Right cardiac atrium (tissue), 5 donors: Measurements from ENCODE around the gene NXPH4. TPM values are rescaled to one million over a fixed set of nuclear protein-coding genes. Genes with fewer than 3 reads are reported as not detected.
A peak's percentile ranks its signal among the peaks of the same experiment; 100 is the strongest.

Source experiments
- ATAC-seq, 2 donors: fragments of 200-7000 bp; cut with Tn5 transposase; one replicate each; pipeline versions ENCODE4 v1.8.0 to v1.9.1; 2020; ENCODE audit warnings: moderate library complexity in 2 of 2, mild to moderate bottlenecking in 1 of 2
- DNase-seq, 3 donors: peaks; one replicate each; pipeline ENCODE4 v3.0.0-alpha.2; 2020
- H3K27ac ChIP-seq: one replicate; pipeline ENCODE4 v1.5.1; 2013; ENCODE audit warnings: mild to moderate bottlenecking, low read length, control low read depth, moderate library complexity
- H3K27me3 ChIP-seq: one replicate; pipeline ENCODE4 v1.6.1; 2013; ENCODE audit not compliant: control insufficient read depth, insufficient read depth
- H3K4me1 ChIP-seq: one replicate; pipeline ENCODE4 v1.6.1; 2013; ENCODE audit warnings: low read length; ENCODE audit not compliant: control insufficient read depth, insufficient read depth
- H3K4me3 ChIP-seq: one replicate; pipeline ENCODE4 v1.5.1; 2013; ENCODE audit warnings: low read length, control low read depth
- H3K9me3 ChIP-seq: one replicate; pipeline ENCODE4 v1.6.1; 2013; ENCODE audit warnings: low read length; ENCODE audit not compliant: control insufficient read depth
- WGBS: extraction: QIAGEN DNeasy Blood & Tissue Kit; methylation state at CpG from one replicate; pipeline ENCODE4 v1.1.7; 2013; 5-methylcytosine and 5-hydroxymethylcytosine counted together
- intact Hi-C, 4 donors: fragments of 100-400 bp; cut with DNase I; formaldehyde crosslinking; loops; one replicate each; pipeline versions ENCODE4 v1.11.0 to v1.14.0; 2022 to 2023
- polyA plus RNA-seq: library from polyadenylated mRNA; stranded (reverse); fragments of 200-250 nt; gene quantifications from one replicate; pipeline ENCODE4 v1.2.3, GENCODE V29; 2013
- total RNA-seq, 4 donors: library from RNA; stranded (reverse); fragmentation: NEBNext Ultra II Directional; extraction: Animal tissue kit (Norgen Biotek cat#: 25700); gene quantifications; one replicate each; pipeline ENCODE4 v1.2.1, GENCODE V29; 2021
- donor health status: healthy with polysubstance abuse.
- donor health status: DM: no; HTN: yes; CAD: no.
- donor health status: DM: no; HTN: no; CAD: no.
- donor health status: DM: no; HTN: yes; CAD: no; lungs with severe emphysema.
- donor health status: DM: yes; HTN: yes; CAD: no.

NXPH4 gene
- total and polyA plus RNA-seq, 5 donors, result 0.11 to 1.2 (median 0.34) TPM; not detected in 1

DNA sequence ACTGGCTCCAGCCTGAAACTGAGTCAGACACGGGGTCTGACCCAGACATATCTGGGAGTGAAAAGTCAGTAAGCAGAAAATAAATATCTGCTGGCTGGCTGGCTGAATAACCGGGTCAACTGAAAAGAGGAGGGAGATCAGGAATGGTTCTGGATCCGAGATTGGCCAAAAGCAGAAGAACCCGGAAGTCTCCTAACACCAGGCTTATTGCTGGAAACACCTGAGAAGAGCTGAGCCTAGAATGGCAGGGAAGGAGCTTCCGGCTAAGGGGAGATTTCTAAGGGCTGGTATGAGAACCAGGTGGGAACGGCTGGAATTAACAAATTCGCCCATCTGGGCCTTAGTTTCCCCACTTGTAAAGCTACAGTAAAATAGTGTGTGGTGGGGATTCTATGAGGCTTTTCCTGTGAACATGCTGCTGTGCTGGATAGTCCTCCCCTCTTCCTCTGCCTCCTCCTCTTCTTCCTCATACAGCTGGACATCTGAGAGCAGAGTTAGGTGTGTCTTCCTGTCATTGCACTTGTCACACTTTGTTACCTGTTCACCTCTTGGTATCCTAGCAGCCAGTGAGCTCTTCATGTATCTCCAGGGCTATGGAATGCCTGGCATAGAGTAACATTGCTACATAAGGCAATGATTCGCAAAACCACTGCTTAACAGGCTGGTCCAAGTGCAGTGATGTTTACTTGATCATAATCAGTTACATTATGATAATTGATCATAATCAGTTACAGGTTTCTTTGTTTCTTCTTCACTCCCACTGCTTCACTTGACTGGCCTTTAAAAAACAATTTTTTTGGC, 10.9 kb downstream of the NXPH4 start:
- H3K4me3 ChIP-seq, result no peak overlapping the region

DNA sequence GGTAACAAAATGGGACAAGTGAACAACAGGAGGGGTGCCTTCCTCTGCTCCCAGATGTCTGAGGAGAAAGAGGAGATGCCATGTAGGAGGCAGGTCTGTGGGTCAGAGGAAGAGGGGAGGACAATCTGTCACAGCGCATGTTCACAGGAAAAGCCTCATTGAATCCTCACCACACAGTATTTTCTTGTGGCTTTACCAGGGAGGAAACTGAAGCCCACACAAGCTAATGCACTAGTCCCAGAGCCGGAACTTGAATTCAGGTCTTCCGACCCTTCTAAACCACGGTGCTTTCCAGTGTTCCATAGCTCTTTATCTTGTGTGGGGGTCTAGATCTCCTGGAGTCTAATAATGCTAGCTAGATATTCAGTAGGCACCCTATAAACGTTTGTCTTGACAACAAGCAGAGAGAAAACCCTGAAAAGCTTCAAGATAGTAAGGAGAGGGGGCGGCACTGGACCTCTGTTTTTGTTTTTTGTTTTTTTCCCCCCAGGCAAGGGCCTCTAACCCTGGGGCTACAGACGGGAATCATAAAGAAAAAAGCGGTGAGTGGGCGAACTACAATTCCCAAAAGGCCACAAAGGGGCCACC, 12.5 kb downstream of the NXPH4 start:
- Histone ChIP-seq H3K27ac (no peak overlapping the region), H3K4me1 (no peaks in the 10 kb centered on the region), H3K4me3 (peak overlapping the region; percentile 67), H3K27me3 (no peaks in the 10 kb centered on the region), H3K9me3 (no peaks in the 10 kb centered on the region)
- DNase-seq, result peak in 1 of 3 donors; percentile 13
- intact Hi-C loops, result no loop called here
- 10% methylated on average over 9 of the region's 9 CpGs for WGBS
- no peak for ATAC-seq

More for the DNA sequence above, 10.9 kb downstream of the NXPH4 start:
- WGBS, result 50% methylated on average over 8 of the region's 8 CpGs
- Histone ChIP-seq H3K27ac (no peak overlapping the region), H3K9me3 (no peaks in the 10 kb centered on the region), H3K4me1 (no peaks in the 10 kb centered on the region), H3K27me3 (no peaks in the 10 kb centered on the region)
- peak in 1 of 3 donors; percentile 5 for DNase-seq
- ATAC-seq, result no peak
- intact Hi-C loops, result no loop called here

DNA sequence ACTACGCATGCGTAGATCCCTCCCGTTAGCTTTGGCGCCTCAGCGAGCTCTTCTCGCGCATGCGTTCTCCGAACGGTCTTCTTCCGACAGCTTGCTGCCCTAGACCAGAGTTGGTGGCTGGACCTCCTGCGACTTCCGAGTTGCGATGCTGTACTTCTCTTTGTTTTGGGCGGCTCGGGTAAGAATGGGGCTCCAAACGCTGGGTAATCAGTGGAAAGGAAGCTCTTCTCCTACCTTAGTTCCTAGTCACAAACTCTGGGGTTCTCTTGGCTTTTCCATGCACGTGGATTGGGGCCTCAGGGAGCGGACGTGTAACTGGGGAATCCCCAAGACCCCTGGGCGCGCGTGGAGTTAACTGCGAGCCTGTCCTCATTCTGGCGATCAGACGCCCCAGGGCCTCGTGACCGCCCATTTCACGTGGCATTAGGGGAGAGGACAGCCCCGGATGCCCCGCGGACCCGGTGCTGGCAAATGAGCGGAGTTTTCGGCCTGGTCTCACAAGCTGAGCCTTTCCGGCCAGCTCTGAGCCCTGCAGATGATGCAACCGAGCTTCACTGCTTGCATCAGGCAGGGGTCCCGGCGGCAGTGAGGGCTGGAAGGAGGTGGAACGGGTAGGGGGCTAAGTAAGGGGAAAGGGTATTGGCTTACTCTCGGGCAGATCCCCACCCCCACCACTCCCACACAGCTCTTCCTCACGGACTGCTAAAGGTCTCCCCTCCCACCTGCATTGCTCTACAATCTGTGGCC, 13.2 kb downstream of the NXPH4 start, which contains the start of gene SHMT2:
Gene SHMT2 (plus strand): TSS at position 78 of the 747 bp plus-strand sequence. CDS start 68 bp downstream, at position 146.
- H3K9me3 ChIP-seq, result no peaks in the 10 kb centered on the region
- H3K27me3 ChIP-seq, result no peaks in the 10 kb centered on the region
- H3K27ac ChIP-seq, result peak within 1 kb of the TSS; percentile 62
- intact Hi-C loops, result no loop called here
- WGBS, result under 1% methylated on average over 42 of the region's 42 CpGs
- DNase-seq, result peak; percentile 96 to 98 (median 97)
- ATAC-seq, result peak; percentile 70 to 82
- H3K4me3 ChIP-seq, result peak within 1 kb of the TSS; percentile 67
- no peaks in the 10 kb centered on the region for H3K4me1 ChIP-seq

DNA sequence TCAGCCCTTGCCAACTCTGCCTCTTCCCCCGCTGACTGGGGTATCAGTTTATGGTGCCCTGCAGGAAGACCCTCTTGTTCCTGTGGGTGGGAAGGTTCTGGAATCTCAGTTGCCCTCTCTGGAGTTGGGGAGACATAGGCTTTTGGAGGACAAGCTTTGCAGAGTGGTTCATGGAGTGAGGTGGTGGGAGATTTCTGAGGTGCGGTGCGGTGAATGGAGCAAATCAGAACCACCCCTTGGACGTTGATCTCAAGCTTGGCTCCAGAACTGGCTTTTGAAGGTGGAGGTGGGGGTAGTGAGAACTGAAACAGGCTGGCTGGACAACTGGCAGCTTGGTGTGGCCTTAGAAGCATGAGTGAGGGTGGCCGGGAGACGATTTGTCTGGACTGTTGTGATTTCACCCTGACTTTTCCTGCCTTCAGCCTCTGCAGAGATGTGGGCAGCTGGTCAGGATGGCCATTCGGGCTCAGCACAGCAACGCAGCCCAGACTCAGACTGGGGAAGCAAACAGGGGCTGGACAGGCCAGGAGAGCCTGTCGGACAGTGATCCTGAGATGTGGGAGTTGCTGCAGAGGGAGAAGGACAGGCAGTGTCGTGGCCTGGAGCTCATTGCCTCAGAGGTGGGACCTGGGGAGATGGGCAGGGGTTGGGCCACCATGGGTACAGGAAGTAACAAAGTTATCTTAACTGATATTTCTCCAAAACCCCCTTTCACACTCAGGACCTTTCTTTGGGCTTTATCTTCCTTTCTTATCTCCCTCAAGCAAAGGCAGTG, 14.0 kb downstream of the NXPH4 start:
- peak overlapping the region; percentile 67 for H3K4me3 ChIP-seq
- WGBS, result 38% methylated on average over 10 of the region's 10 CpGs
- H3K9me3 ChIP-seq, result no peaks in the 10 kb centered on the region
- intact Hi-C loops, result no loop called here
- DNase-seq (peak in 1 of 3 donors; percentile 37), ATAC-seq (no peak)
- no peaks in the 10 kb centered on the region for H3K4me1 ChIP-seq
- no peaks in the 10 kb centered on the region for H3K27me3 ChIP-seq
- no peak overlapping the region for H3K27ac ChIP-seq

DNA sequence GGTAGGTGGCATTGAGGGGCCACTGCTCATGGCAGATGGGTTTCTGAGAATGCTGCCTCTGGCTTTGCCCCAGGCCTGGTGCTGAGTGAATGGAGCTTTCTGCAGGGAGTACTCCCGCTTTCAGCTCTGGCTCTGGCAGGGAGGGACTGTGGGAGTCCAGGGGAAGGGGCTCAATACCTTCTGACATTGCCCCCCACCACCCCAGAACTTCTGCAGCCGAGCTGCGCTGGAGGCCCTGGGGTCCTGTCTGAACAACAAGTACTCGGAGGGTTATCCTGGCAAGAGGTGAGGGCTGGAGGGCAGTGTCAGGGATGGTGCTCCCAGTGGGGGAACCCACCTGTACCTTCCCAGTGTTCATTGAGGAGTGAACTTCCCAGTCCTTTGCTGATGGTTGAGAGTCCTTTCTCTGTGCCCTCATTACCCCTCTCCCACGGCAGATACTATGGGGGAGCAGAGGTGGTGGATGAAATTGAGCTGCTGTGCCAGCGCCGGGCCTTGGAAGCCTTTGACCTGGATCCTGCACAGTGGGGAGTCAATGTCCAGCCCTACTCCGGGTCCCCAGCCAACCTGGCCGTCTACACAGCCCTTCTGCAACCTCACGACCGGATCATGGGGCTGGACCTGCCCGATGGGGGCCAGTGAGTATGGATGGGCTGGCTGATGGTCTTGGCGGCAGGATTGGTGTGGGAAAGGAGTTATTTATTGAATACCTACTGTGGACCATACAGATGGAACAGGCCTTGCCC, 14.9 kb downstream of the NXPH4 start:
- Histone ChIP-seq H3K4me1 (no peaks in the 10 kb centered on the region), H3K27me3 (no peaks in the 10 kb centered on the region), H3K9me3 (no peaks in the 10 kb centered on the region), H3K27ac (no peak overlapping the region), H3K4me3 (no peak overlapping the region)
- DNase-seq (peak in 1 of 3 donors; percentile 34), ATAC-seq (no peak)
- intact Hi-C loops, result no loop called here
- WGBS, result 90% methylated on average over 13 of the region's 13 CpGs

DNA sequence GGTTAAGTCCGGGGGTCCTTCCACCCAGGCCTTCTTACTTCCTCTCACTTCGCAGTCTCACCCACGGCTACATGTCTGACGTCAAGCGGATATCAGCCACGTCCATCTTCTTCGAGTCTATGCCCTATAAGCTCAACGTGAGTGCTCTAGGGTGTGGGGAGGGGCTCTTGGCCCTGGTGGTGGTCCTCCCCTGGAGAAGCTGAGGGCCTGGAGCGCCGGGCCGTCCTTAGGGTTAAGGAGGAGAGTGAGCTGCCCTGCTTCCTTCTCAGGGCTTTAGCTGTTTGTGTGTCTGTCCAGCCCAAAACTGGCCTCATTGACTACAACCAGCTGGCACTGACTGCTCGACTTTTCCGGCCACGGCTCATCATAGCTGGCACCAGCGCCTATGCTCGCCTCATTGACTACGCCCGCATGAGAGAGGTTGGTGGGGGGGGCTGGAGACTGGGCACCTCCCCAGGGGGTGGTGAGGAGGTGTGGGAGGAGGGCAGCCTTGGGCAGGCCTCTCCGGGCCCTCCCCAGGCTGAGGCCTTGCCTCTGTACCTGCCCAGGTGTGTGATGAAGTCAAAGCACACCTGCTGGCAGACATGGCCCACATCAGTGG, 15.7 kb downstream of the NXPH4 start:
- peak in 2 of 3 donors; percentile 17 to 64 for DNase-seq
- Histone ChIP-seq H3K4me1 (no peaks in the 10 kb centered on the region), H3K9me3 (no peaks in the 10 kb centered on the region), H3K4me3 (no peak overlapping the region), H3K27me3 (no peaks in the 10 kb centered on the region), H3K27ac (no peak overlapping the region)
- WGBS, result 85% methylated on average over 19 of the region's 19 CpGs
- ATAC-seq, result no peak
- intact Hi-C loops, result no loop called here

DNA sequence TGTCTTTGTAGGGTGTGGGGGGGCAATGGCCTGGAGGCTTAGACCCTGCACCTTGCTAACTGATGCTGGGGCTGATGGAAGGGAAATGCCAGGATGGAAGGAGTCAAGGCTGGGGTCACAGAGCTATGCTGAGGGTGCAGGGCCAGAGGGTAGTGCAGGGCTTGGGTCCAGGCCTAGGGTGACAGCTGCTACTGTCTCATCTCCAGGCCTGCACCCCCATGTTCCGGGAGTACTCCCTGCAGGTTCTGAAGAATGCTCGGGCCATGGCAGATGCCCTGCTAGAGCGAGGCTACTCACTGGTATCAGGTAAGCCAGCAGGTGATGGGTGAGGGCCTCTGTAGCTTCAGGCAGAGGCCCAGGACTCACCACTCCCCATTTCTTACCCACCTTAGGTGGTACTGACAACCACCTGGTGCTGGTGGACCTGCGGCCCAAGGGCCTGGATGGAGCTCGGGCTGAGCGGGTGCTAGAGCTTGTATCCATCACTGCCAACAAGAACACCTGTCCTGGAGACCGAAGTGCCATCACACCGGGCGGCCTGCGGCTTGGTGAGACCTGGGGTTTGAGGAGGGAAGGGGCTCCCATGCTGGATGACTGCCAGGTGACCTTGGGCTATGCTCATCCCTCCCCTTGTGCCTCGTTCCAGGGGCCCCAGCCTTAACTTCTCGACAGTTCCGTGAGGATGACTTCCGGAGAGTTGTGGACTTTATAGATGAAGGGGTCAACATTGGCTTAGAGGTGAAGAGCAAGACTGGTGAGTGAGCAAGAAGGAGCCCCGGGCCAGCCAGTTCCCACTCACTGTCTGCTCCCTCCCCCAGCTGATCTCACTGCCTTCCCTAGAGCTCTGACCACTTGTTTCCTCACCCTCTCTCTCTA, 17.0 kb downstream of the NXPH4 start:
- ATAC-seq (peak in 1 of 2 donors; percentile 4), DNase-seq (peak in 2 of 3 donors; percentile 57 to 66)
- Histone ChIP-seq H3K4me1 (no peaks in the 10 kb centered on the region), H3K27ac (no peak overlapping the region), H3K9me3 (no peaks in the 10 kb centered on the region), H3K4me3 (no peak overlapping the region), H3K27me3 (no peaks in the 10 kb centered on the region)
- WGBS, result 84% methylated on average over 15 of the region's 15 CpGs
- intact Hi-C loops, result no loop called here

DNA sequence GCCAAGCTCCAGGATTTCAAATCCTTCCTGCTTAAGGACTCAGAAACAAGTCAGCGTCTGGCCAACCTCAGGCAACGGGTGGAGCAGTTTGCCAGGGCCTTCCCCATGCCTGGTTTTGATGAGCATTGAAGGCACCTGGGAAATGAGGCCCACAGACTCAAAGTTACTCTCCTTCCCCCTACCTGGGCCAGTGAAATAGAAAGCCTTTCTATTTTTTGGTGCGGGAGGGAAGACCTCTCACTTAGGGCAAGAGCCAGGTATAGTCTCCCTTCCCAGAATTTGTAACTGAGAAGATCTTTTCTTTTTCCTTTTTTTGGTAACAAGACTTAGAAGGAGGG, 17.6 kb downstream of the NXPH4 start:
- H3K27ac ChIP-seq, result peak overlapping the region; percentile 9
- H3K9me3 ChIP-seq, result no peaks in the 10 kb centered on the region
- no peaks in the 10 kb centered on the region for H3K4me1 ChIP-seq
- ATAC-seq, result no peak
- intact Hi-C loops, result no loop called here
- no peaks in the 10 kb centered on the region for H3K27me3 ChIP-seq
- no peak for DNase-seq
- WGBS, result 74% methylated on average over 3 of the region's 3 CpGs
- no peak overlapping the region for H3K4me3 ChIP-seq

DNA sequence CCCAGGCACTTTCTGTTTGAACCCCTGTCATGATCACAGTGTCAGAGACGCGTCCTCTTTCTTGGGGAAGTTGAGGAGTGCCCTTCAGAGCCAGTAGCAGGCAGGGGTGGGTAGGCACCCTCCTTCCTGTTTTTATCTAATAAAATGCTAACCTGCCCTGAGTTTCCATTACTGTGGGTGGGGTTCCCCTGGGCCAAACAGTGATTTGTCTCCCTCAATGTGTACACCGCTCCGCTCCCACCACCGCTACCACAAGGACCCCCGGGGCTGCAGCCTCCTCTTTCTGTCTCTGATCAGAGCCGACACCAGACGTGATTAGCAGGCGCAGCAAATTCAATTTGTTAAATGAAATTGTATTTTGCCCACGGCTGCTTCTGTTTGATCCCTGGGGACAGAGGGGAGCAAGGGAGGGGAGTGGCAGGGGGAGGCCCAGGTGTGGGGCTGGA, 18.0 kb downstream of the NXPH4 start:
- H3K4me1 ChIP-seq, result no peaks in the 10 kb centered on the region
- H3K27ac ChIP-seq, result peak overlapping the region; percentile 9
- 82% methylated on average over 10 of the region's 10 CpGs for WGBS
- no peak for ATAC-seq
- DNase-seq, result no peak
- intact Hi-C loops, result no loop called here
- H3K9me3 ChIP-seq, result no peaks in the 10 kb centered on the region
- H3K27me3 ChIP-seq, result no peaks in the 10 kb centered on the region
- no peak overlapping the region for H3K4me3 ChIP-seq
